Activated CD4-positive, alpha-beta T cell treated with anti-CD3 and anti-CD28 coated beads, Interleukin-2, amount 50 U/mL, for 48 hours (primary cell): Measurements from ENCODE around the gene RRP1B.
"Not testable (repeated sequence)": the region's sequence is repeated elsewhere in the genome, so short reads cannot be mapped to it uniquely, and the experiment has no call there.

Experiments
- DNase-seq, 2 experiments: peaks; one replicate each; pipeline ENCODE4 v3.0.0-alpha.2; 2020

Gene RRP1B

DNA sequence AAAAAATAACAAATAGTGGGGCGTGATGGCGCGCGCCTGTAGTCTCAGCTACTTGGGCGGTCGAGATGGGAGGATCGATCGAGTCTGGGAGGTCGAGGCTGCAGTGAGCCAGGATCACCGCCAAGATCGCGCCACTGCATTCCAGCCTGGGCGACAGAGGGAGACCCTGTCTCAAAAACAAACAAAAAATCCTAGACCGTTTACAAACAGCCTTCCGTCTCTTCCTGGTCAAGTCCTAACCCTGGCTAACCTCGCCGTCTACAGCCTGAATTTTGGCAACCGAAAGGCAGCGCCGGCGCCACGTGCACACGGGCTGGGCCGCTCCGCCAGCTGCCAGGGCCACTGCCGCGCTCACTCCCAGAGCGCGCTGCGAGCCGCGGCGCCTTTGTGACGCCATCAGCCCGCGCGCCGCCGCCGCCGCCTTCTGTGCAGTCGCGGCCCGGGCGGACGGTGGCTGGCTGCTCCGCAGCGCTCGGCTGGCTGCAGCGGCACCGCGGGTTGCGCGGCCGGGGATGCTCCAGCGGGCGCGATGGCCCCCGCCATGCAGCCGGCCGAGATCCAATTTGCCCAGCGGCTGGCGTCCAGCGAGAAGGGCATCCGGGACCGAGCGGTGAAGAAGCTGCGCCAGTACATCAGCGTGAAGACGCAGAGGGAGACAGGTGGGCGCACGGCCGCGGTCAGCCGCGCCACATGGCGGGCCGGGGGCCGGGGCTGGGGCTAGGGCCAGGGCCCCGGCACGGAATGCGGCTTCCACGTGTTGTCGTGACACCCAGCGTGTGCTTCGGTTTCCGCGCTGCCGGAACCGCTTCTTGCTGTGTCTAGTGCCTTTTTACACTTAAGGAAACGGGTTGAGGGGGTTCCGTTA, at the start of gene RRP1B, which contains the start of gene HSF2BP:
Gene RRP1B (plus strand): TSS at position 425 of the 865 bp plus-strand sequence. CDS start 105 bp downstream, at position 530.
Gene HSF2BP (minus strand): TSS at position 353 of the 865 bp plus-strand sequence. CDS start 1,392 bp downstream, outside the sequence.
- peak; percentile 76 to 81 for DNase-seq

- peak; percentile 12 to 17 for DNase-seq
Observed at GRCh38 chr21:43611598-43612369, 47.6 kb upstream of the RRP1B start.

- DNase-seq, result no peak
Observed at GRCh38 chr21:43613755-43614638, 45.4 kb upstream of the RRP1B start.

- no peak for DNase-seq
Observed at GRCh38 chr21:43614839-43615238, 44.5 kb upstream of the RRP1B start.

DNA sequence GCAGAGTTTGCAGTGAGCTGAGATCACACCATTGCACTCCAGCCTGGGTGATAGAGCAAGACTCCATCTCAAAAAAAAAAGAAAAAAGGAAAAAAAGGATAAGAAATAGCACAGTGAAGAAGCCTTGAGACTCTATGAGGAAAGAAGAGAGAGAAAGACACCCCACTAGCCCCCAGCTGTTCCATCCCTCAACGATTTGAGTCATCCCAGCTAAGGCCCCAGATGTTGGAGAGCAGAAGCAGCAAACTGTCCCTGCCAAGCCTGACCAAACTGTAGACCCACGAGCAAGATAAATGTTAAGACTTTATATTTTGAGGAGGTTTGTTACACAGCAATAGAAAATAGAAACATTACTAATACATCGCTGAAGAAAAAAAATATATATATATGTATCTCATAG, 42.5 kb upstream of the RRP1B start:
- DNase-seq, result not testable (repeated sequence)

DNA sequence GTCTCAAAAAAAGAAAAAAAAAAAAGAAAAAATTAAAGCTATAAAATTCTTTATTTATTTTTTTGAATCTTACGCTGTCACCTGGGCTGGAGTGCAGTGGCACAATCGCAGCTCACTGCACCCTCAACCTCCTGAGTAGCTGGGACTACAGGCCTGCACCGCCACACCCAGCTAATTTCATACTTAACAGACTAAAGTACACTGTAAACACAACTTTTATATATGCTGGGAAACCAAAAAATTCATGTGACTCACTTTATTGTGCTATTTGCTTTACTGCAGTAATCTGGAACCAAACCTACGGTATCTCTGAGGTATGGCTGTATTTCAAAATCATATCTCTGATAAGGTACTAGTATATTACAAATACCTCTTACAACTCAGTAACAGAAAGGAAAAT, 40.4 kb upstream of the RRP1B start:
- no peak for DNase-seq

GRCh38 chr21:43619344-43619743, 40.0 kb upstream of the RRP1B start:
- no peak for DNase-seq

GRCh38 chr21:43619856-43620255, 39.5 kb upstream of the RRP1B start:
- no peak for DNase-seq

- no peak for DNase-seq
Observed at GRCh38 chr21:43622796-43623195, 36.6 kb upstream of the RRP1B start.

GRCh38 chr21:43623588-43623987, 35.8 kb upstream of the RRP1B start:
- DNase-seq, result no peak

- no peak for DNase-seq
Observed at GRCh38 chr21:43624339-43624738, 35.0 kb upstream of the RRP1B start.

- DNase-seq, result no peak
Observed at GRCh38 chr21:43626390-43626789, 33.0 kb upstream of the RRP1B start.

DNA sequence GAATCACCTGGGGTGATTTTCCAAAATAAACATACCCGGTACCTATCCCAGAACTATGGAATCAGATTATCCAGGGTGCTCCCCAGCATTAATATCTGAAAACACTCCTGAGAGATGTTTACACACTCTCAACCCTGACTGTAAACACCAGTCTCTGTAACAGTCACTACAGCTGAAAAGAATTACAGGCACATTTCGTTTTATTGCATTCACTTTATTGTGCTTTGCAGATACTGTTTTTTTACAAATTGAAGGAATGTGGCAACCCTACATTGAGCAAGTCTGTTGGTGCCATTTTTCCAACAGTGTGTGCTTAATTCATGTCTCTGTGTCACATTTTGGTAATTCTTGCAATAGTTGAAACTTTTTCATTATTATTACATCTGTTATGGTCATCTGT, 31.8 kb upstream of the RRP1B start:
- DNase-seq, result no peak

- DNase-seq, result no peak
Observed at GRCh38 chr21:43631411-43632107, 27.8 kb upstream of the RRP1B start.

DNA sequence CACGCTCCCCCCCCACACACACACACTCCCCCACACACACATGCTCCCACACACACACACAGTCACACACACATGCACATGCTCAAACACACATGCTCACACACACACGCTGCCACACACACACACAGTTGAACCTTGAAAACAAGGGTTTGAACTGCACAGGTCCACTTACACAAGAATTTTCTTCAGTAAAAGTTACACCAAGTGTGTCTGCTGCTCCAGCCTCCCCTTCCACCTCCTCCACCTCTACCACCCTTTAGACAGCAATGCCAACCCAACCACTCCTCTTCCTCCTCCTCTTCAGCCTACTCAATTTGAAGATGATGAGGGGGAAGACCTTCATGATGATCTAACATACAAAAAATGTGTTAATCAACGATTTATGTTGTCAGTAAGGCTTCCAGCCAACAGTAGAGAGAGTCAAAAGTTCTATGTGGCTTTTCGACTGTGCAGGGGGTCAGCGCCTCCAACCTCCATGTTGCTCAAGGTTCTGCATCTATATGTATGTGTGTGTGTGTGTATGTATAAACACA, 26.9 kb upstream of the RRP1B start:
- DNase-seq, result no peak

DNA sequence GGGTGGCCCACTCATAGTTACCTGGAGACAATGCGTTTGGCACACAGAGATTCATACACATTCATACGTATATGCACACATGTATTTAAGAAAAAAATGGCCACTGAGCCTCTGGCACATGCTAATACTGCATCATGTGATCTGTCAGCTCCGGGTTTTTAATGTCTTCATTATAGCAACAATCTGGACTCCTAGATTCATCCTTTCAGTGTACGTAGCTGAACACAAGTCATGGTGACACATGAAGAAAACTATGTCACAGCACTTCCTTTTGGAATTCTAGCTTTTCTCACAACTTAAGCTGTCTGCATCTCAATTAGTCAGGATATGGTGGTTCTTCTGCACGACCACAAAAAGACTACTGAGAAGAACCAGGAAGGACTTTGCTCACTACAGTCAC, 24.7 kb upstream of the RRP1B start:
- DNase-seq, result no peak

- no peak for DNase-seq
Observed at GRCh38 chr21:43635436-43635835, 23.9 kb upstream of the RRP1B start.

- no peak for DNase-seq
Observed at GRCh38 chr21:43637530-43638158, 21.7 kb upstream of the RRP1B start.

DNA sequence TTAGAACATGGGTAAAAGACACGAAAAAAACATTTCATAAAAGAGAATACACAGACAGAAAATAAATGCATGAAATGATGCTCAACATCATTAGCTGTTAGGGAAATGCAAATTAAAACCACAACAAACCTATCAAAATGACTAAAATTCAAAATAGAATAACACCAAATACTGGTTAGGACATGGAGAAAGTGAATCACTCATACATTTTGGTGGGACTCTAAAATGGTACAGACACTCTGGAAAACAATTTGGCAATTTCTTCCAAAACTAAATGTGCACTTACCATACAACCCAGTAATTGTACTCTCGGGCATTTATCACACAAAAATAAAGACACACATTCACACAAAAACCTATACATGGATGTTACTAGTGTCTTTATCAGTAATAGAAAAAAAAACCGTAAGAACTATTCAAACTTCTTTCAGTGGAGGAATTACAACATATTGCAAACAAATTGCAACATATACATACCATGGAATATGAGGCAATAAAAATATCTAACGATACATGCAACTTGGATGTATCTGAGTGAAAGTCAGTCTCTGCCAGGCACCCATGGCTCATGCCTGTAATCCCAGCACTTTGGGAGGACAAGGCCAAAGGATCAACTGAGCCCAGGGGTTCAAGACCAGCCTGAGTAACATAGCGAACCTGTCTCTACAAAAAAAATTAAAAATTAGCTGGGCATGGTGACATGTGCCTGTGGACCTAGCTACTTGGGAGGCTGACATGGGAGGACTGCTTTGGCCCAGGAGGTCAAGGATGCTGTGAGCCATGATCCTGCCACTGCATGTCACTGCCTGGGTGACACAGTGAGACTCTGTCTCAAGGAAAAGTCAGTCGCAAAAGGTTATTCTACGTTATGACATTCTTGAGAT, 19.6 kb upstream of the RRP1B start:
- no peak for DNase-seq

GRCh38 chr21:43640400-43640799, 19.0 kb upstream of the RRP1B start:
- no peak for DNase-seq
